Endometrial microvascular endothelial cells (primary cell): Measurements from ENCODE around the gene DMD. TPM values are rescaled to one million over a fixed set of nuclear protein-coding genes. Genes with fewer than 3 reads are reported as not detected.

Experiments
- in situ Hi-C: cut with HindIII; loops from 2 replicates; pipeline ENCODE4 v1.10.0; 2017; ENCODE audit warnings: low sequenced_read_pairs, low pct_unique_long_range_greater_than_20kb; ENCODE audit errors: inconsistent ontology term
- total RNA-seq: library from RNA; depleted of rRNA; stranded (reverse); fragments of >200 nt; gene quantifications from one replicate; pipeline ENCODE4 v1.2.3, GENCODE V29; 2015; ENCODE audit errors: inconsistent ontology term

Gene DMD
- total RNA-seq, 1 donor from 2014 or later: 1.2 TPM

DNA sequence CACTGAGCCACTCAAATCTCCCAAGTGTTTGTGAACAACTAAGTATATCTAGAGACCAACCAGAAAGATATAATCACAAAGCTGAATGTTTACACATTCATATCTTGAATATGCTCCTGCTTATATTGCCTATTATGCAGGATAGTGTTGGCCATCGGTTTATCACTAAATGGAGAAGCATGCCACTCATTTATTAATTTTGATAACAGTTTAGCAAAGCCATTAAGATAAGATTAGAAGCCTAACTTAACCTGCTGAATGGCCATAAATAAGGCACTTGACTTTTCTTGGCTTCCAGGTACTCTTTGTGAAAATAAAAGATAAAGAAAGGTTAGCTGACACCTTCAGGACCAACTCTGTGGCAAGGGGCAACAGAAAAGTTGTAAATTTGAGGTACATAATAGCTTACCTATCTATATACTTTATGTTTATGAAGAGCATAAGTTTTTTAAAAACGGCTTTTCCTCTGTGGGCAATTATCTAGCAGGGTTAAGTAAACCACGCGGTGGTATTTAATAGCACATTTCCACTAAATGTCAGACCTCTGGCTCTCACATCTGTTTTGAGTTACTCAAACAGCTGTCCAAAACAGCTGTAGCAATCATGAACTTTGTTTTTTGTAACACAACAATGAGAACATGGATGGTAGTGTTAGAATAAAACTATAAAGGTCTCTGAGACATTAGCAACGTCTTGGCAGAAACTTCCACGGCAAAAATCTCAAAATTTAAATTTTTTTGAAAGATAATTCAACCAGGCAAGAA is 2080.7 kb downstream of the DMD start:
- in situ Hi-C loops: no loop called here

DNA sequence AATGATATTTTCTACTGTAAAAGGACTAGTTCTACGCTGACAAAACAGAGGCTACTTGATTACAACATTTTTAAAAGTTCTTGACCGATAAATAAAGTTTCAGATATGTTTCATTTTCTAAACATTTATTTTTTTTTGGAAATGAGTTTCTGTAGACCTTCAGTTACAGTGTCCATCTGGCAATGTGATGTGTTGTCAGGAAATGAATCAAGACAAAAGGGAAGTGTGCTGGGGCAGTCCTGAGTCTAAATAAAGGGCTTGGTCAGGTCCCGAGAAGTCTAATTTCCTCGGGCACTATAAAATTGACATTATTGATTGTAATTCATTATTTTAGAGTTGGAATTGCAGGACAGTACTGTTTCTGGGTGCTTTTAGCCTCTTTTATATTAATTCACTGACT is 2082.5 kb downstream of the DMD start:
- in situ Hi-C loops: no loop called here

DNA sequence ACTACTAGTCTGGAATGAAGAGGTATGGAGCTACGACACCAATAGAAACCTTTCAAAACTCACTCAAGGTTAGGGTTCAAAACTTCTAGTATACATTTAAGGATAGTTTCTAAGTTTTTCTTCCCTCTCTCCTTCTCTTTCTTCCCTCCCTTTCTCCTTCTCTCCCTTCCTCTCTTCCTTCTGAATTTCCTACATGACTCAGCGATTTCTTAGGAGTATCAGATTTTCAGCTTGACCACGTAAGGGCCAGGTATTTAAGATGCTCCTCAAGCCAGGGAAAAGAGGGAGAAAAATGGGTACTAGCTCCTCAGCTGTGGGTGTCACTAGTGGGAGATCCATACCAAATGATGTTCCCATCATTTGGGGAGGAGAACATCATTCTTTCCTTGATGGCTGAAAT is 2083.6 kb downstream of the DMD start:
- in situ Hi-C loops: no loop called here

DNA sequence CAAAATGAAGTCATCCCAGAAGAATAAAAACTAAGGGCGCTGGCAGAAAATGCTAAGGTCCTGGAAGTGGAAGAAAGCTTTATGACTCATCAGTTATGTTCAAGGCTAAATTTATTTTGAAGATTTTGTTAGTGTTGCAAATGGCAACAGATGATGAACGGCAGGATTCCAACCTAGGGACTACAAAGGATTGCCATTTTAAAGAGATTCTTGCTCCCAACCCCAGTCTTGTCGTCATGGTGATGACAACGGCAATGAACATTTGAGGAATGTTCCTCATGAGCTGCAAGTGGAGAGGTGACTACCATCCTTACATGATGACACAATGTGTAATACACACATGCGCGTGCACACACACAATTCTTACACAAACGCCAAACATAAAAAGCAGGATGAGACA is 2085.1 kb downstream of the DMD start:
- in situ Hi-C loops: no loop called here

DNA sequence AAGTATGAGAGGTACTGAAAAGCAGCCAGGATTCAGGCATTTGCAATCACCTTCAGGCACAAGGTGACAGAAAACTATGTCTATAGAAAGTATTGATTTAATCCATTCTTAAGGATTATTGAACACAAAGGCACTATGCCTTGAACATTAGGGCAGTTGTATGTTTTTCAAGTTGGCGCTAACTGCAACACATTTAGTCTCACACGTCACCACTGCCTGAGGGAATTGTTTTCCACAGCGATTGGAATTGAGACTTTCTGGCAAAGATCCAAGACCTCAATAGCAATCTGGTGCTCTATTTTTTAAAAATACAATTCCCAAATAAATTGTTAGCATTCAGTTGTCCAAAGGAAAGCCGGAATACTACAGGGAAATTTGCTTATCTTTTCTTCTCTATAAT is 2086.8 kb downstream of the DMD start:
- in situ Hi-C loops: no loop called here

DNA sequence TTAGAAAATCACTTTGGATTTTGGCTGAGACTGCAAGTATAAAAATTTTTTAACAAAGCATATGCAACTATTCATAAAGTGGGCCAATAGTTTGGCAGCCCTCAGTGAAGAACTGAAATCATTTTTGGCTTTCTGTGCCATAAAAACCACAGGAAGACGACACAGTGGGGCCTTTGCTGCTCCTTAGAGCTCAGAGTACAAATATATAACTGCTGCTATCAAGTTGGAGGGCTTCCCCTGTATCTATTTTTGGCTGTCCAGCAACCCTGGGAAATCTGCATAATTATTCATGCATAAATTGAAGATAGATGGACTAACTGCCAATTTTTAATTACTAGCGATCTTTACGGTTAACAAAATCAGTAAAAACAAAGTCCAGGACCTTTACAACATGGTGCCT is 2088.0 kb downstream of the DMD start:
- in situ Hi-C loops: no loop called here

DNA sequence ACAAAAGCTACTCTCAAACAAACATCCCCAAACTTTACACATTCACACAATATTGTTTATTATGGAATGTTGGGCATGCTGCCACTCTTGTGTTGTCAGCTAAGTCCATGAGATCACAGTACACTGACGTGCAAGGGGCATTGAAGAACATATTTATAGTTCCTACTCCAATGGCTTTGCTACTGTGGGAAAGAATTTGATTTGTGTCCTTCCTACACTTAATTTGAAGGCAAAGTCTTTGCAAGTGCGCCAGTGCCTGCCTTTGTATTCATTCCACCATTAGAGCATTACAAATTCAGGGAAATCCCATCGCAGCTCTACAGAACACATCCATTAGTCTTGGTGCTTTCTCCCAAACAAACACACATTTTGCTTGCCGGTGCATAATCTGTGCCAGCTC is 2094.1 kb downstream of the DMD start:
- in situ Hi-C loops: no loop called here

DNA sequence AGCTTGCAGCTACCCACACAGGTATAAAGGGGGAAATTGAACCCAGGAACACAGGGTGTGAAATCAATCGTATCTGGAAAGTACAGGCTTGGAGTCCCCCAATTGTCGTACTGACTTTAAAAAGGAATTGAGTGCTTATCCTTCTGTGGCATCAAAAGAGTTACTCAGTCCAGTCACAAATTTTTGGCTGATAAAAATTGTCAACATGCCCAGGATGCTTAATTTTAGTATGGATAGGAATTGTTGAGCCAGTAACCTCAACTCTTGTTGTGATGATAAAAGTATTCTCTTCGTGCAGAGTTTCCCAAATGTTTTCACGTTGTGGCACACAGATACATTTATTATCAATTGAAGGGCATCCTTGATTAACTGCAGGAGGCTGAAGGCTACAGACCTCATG is 2096.0 kb downstream of the DMD start:
- in situ Hi-C loops: no loop called here

DNA sequence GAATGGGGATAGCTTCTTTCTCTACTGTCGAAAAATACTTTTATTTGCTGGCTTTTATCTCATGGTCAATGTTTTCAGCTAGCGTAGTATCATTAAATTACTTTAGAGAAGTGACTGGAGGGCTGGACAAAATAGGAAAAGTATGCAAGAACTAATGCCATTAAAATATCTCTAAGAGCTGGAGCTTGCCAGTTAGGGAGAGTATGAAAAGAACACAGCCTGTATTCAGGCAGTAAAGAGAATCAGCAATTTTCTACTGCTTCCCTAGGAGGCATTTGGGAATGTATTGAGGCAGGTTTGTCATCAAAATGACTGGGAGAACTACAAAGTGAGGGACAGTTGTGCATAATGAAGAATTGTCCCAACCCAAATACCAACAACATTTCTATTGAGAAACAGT is 2096.5 kb downstream of the DMD start:
- in situ Hi-C loops: no loop called here

DNA sequence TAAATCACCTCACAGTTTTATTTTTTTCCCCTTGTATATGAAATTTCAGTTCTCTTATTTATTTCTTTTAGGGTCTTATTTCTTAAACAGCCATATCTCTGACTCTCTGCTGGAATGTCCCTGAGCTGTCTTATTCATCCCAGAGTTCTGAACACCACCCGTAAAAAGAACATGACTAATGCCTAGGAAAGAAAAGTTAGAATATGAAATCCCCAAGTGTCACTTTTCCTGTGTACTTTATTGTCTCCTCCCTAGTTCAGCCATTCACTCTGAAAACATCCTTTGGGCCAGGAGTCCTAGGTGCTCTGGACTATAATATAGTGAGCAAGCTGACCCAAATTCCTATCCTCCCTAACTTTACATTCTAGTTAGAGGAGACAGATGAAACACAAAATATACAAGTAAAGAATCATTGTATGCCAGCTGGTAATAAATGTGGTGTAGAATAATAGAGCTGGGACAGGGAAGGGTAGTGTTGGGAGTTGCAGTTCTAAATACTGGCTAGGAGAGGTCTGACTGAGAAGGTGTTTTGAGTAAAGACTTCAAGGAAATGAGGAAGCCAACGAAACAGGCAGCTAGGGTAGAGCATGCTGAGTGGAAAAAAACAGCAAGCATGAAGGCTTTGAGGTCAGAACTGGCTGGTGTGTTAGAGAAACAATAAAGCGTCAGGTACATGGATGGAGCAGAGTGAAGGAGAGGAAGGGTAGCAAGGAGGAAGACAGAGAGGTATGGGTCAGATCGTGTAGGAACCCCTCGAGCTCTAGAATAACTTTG is 2098.9 kb downstream of the DMD start:
- in situ Hi-C loops: no loop called here

DNA sequence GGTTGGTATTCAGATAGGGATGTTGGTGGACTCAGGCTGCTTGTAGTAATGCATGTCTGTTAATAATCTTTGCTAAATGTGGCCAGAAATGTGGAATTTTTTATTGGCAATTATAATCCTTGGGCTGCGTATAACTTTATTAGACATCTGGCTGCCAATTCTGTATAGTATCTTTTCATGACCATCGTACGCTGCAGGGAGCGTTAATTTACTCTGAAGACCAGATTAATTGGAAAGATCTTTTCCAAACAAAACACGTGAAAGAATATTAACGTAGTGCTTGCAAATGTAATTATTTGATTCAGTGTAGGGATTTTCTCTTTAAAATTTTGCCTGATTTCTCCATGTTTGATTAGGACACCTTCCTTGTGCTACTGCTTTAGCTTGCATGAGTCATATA is 2100.7 kb downstream of the DMD start:
- in situ Hi-C loops: no loop called here

DNA sequence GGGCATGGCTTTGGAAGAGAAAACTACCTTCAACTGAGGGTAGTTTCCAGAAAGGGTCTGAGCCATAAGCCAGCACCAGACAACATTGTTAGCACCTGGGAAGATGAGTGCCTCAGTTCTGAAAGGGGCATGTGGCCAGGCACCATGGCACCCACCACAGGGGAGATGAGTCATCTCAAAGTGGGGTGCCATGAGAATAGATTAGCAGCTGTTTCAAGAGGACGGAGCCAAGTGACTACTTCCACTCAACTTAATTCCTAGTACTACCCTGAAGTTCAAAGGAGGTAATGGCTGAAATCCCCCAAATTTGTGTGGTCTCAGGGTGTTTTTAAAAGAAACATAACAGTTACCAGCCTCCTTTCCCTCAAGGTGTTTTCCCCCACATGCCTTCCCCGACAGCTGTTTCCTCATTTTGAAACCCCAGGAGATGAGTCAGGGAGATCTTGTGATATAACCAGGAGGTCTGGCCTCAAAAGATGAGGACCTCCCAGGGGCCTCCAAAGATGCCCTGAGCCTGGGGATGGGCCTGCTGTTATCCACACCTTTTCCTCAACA is 2111.7 kb downstream of the DMD start:
- in situ Hi-C loops: no loop called here

DNA sequence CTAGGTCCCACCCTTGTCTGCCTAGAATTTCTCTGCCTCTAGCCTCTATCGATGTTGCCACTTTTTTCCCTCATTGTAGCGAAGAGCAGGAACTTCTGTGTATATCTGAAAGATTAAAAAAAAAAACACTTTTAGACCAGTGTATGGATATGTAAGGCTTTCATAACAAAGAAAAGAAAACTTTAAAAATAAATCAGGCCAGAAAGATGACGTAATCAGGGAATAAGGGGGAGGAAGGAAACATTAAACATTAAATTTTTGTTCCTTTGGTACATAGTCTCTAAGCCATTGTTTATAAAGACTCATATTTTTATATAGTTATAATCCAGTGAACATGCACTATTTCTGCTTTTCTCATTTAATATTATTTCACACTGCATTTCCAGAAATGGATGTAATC is 2113.3 kb downstream of the DMD start:
- in situ Hi-C loops: no loop called here

DNA sequence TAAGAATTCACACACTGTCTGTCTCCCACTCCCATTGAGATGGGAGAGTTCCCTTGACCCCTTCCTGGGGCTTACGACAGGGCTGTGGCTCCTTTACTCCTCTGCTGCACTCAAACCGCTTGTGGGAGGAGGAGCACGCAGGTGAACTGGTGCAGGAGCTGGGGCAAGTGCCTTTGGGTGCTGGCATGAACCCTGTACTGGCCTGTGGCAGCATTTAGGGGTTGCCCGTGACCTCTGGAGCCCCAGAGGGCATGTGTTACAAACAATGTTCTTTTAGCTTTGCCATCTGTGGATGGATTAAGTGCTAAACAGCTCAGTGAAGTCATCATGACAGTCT is 2117.7 kb downstream of the DMD start:
- in situ Hi-C loops: no loop called here

DNA sequence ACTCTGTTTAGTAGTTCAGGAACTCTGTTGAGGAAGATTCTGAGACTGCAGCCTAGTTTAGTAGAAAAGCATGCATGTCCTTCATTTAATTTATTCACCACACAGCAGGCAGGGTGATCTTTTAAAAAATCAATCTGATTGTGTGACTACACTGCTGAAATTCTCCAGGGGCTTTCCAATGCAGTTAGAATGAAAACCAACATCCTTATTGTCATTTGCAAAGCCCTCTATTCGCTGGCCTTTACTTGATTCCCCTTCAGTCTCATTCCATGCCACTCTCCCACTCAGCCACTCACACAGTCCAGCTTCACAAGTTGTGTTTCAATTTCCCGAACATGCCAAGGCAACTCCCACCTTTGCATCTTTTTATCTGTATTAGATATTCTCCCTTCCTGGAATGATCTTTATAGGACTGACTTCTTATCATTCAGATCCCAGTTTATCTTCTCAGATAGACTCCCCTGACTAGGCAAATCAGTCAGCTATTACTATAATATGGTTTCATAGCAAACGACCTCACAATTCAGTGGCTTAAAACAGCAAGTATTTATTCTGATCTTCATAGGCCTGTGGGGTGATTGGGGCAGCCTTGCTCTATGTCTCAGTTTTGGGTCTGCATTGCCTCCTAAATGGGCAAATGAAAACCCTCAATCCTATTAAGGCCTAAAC is 2118.2 kb downstream of the DMD start:
- in situ Hi-C loops: no loop called here

DNA sequence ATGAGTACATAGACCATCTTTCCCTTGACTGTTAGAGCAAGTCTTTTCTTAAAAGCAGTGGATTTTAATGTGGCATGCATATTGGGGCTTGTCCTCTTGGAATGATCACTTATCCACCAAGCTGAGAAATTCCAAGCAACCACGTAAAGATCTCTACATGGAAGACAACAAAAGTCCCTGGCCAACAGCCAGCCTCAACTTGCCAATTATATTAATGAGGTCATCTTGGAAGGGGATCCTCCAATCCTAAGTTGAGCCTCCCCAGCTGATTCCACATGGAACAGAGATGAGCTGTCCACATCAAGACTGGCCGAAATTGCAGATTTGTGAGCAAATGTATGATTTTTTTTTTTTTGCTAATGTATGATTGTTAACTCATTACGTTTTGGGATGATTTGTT is 2118.9 kb downstream of the DMD start:
- in situ Hi-C loops: no loop called here

DNA sequence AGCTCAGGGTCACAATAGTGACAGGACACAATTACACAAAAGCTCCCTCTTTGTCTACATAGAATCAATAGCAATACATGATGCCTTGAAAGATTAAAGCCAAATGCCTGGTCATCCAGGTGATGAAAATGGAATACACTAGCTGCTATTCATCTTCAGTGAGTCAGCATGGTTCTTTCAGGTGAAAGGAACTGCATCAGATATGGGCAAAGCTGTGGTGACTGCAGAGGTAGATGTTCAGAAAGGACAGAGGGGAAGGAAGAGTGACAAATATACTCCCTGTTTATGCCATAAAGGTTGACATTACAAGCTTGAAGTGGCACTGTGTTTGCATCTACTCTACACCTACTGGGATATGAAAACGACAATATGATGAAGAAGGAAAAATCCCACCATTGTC is 2119.5 kb downstream of the DMD start:
- in situ Hi-C loops: no loop called here

DNA sequence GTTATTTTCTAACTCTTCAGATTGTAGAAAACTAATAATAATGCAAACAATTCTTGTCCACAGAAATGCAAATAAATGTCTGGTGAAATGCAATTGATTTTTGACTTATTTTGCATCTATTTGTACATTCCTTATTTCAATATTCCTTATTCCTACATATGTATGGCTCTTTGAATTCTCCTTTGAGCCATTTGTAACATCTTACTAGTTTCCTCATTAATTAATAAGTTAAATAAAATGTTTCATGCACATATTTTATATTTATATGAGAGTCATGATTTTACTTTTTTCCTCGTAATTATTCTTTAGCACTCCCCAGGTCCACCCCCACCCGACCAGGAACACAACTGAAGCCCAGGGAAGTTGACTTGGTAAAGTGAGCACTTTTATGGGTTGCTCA is 2136.8 kb downstream of the DMD start:
- in situ Hi-C loops: no loop called here

DNA sequence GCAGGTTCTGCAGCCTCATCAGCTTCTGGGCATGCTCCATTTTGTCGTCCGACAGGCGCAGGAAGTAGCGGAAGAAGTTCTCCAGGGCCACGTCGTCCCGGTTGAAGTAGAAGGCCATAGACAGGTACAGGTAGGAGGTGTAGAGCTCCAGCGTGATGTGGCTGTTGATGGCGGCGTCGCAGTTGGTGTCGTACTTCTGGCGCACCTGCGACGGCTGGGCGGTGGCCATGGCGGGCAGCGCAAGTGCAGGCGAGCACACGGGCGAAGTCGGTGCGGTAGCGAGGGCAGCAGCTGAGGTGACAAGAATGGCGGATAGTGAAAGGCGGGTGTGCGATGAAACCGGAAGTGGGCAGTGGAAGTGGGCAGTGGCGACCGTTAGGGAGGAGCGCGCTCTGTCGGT is 2139.6 kb downstream of the DMD start, which contains the start of gene FTHL17:
Gene FTHL17, minus strand, starts transcription at position 317 of the 400 bp plus-strand sequence. Its CDS starts 88 bp downstream, at position 229.
- in situ Hi-C loops: no loop called here

DNA sequence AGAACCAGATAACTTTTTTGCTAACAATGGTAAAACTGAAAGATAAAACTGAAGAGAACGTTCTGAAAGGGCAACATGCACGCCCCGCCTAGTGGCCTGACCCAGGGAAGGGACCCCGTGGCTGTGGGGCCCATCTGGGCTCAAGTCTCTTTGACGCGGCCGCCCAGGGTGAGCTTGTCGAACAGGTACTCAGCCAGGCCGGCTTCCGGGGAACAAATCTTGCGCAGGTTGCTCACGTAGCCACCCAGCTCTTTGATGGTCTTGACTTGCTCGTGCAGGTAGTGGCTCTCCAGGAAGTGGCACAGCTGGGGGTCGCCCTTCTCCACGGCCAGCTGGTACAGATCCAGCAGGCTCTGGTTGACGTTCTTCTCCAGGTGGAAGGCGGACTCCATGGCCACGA is 2140.1 kb downstream of the DMD start:
- in situ Hi-C loops: no loop called here
